T-helper 2 cell (primary cell): ENCODE data around the gene DNHD1.

Source experiments
- DNase-seq, 5 experiments: peaks; one replicate each; pipeline versions ENCODE4 v3.0.0 to v3.0.0-alpha.2; 2012 to 2022

Gene DNHD1

DNA sequence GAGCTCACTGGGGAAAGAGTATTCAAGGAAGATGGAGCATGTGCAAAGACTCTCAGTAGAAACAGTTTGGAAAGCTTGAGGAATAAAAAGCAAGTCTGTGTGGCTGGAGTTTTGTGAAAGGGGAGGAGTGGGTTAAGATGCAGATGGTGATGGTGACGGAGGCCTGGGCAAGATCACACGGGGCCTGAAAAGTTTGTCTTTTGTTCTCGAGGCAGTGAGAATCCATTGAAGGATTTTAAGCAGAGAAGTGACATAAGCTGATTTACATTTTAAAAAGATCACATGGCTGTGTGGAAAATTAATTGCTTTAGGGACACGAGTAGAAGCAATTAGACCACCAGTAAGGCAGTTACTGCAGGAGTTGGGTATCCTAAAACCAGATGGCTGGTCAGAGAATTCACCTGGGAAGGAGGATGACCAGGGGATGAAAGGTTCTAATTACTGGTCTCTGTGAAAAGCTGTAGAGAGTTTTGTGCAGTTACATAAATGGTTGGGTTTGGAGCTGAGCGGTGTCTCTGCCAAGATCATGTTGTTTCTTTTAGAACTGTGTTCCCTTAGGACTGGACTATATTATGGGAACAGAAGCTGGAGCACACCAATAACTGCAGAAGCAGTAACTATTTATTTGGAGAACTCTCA is 99.3 kb downstream of the DNHD1 start:
- DNase-seq: no peak

GRCh38 chr11:6598555-6598954 is 101.5 kb downstream of the DNHD1 start:
- no peak for DNase-seq

- DNase-seq: no peak
Measured at GRCh38 chr11:6599449-6599848, 102.4 kb downstream of the DNHD1 start.

DNA sequence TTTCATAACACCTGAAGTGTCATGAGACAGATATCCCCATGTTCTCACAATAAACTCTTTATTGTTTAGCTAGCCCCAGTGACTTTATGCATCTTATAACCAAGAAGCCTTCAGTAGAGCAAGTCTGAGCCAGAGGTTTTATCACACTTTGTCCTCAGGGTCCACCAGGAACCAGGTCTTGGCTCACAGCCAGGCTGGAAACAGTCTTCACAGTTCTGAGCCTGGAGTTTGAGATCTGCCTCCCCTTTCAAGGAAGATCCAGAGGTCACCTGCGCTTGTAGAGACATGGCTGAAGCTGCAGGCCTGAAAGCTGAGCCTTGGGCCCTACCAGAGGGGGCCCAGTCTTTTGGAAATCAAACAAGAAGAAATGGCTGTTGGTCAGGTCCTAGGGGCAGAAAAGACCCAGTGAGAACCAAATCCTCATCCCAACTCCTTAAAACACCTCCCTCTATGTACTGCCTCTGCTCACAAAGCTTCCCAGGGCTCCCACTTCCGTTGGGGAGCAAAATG is 102.9 kb downstream of the DNHD1 start:
- no peak for DNase-seq

DNA sequence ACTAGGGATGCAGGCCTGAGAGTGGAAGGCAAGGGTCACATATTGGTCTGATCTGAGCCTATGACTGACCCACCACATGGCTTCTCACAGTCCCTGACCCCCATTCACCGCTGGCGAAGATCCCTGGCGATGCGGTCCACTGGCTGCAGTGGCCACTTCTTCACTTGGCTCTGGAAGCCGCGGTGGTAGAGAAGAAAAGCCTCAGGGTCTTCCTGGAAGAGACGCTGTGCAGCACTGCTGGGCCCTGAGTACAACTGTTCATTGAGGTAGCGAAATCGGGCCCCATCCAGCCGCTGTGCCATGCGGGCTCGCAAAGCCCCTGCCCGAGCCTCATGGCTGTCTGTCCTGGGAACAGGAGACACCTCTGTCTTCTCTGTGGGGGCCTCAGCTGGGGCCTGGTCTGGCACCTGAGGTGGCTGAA is 104.0 kb downstream of the DNHD1 start:
- DNase-seq: no peak

DNA sequence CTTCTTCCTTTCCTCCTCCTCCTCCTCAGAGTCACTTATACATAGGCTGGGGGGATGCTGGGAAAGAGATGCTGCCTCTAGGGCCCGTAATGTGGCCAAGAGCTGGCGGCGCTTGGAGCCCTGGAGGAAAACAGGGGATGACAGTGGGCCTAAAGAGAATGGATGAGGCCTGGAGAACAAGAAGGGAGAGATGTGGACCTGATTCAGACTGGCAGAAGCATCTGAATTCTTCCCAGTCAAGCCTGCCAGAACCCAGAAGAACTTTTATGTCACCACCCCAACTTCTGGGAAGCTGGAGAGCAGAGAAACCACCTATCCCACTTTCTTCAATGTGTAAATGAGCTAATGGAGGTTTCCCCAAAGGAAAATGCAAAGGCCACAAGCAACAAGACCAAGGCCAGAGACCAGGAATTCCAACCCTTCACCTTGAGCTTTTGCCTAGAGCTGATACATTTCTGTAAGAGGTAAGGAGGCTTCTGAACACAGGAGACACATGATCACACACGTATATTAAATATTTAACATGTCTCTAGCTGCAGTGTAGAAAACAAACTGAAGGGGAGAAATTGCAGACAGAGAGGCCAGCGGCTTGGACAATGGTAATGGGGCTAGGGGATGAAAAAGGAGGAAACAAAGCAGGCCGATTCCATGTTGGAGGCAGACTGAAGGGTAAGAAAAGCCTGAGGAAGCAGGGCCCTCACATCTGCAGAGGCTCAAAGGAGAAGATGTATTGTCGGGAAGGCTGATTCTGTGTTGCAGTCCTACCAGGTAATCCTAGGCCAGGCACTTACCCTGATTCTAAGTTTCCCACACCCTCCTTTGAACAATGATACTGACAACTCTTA is 105.2 kb downstream of the DNHD1 start:
- peak in 1 of 5 experiments; percentile 26 for DNase-seq

- peak; percentile 64 to 93 (median 78) for DNase-seq
Measured at GRCh38 chr11:6603287-6604080, 106.4 kb downstream of the DNHD1 start, which contains the start of the genes ILK and RRP8. ILK (plus strand) TSS chr11:6603774; CDS start chr11:6604272, 498 bp downstream. RRP8 (minus strand) TSS chr11:6603616; CDS start chr11:6603502, 114 bp downstream.

GRCh38 chr11:6604081-6604626 is 107.1 kb downstream of the DNHD1 start:
- peak in 3 of 5 experiments; percentile 30 to 80 (median 33) for DNase-seq

GRCh38 chr11:6604790-6605189 is 107.7 kb downstream of the DNHD1 start:
- no peak for DNase-seq

- DNase-seq: peak in 2 of 5 experiments; percentile 42 to 74
Measured at GRCh38 chr11:6606471-6607189, 109.5 kb downstream of the DNHD1 start.

DNA sequence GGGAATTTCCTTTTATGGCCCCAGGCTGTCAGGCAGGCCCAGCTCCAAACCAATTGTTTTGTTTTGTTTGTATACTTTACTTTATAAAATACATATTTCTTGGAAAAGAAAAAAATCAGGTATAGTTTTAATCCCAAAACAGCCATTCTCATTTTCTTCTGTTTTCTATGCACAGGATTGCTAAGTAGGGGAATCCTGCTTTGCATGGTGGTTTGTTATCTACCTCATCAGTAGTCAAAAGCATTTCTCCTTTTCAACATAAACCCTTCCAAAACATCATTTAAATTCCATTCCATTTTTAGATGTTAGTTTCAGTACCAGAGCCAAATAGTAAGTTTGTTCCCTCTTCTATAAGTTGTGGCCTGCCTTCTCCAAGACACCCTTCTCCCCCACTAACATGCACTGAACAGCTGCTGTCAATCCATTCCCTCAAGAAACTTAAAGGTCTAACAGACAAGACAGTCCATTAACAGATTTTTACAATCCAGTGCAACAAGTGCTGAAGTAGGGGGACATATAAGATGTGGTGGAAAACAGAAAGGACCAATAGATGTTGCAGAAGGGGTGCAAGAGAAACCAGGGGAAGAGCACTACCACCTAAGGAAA is 110.2 kb downstream of the DNHD1 start:
- peak in 1 of 5 experiments; percentile 54 for DNase-seq

DNA sequence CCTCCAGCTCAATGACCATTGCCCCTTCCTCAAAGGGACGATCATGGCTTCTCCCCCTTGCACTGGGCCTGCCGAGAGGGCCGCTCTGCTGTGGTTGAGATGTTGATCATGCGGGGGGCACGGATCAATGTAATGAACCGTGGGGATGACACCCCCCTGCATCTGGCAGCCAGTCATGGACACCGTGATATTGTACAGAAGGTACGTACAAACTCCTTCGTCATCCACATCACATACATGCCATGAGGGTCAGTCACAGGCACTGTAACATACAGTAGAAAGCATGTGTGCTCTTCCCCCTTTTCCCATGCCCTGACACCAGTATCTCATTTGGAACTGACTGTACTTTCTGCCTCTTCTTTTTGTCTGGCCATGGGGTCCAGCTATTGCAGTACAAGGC is 110.9 kb downstream of the DNHD1 start:
- DNase-seq: no peak

DNA sequence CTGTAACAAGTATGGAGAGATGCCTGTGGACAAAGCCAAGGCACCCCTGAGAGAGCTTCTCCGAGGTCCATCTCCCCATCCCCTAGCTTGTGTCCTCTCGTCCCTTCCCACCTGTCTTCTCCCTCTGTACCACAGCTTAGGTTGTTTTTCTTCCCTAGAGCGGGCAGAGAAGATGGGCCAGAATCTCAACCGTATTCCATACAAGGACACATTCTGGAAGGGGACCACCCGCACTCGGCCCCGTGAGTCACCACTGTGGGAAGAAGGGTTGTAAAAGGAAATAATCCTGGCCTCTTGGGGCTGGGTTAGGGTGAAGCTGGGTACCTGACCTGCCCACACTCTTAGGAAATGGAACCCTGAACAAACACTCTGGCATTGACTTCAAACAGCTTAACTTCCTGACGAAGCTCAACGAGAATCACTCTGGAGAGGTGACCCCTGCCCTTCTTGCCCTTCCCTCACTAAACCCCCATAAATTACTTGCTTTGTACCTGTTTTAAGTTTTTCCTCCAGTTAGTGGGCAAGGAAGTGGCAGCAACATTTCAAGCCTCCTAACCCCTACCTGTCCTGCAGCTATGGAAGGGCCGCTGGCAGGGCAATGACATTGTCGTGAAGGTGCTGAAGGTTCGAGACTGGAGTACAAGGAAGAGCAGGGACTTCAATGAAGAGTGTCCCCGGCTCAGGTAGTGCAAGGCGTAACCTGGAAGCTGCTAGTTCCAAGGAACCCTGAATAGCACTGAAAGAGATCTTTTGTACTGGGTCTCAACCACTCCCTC is 111.8 kb downstream of the DNHD1 start:
- no peak for DNase-seq

DNA sequence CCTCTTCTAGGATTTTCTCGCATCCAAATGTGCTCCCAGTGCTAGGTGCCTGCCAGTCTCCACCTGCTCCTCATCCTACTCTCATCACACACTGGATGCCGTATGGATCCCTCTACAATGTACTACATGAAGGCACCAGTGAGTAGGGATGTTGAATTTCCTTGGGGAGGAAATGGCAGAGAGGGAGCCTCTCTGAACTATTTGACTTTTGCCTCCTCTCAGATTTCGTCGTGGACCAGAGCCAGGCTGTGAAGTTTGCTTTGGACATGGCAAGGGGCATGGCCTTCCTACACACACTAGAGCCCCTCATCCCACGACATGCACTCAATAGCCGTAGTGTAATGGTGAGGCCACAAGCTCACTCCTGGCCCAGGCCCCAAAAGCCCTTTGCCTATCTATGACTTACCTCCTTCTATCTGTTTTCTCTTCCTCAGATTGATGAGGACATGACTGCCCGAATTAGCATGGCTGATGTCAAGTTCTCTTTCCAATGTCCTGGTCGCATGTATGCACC is 112.5 kb downstream of the DNHD1 start:
- DNase-seq: no peak

- DNase-seq: no peak
Measured at GRCh38 chr11:6610591-6610990, 113.5 kb downstream of the DNHD1 start.

GRCh38 chr11:6611092-6611962 is 114.2 kb downstream of the DNHD1 start:
- peak in 1 of 5 experiments; percentile 19 for DNase-seq

DNA sequence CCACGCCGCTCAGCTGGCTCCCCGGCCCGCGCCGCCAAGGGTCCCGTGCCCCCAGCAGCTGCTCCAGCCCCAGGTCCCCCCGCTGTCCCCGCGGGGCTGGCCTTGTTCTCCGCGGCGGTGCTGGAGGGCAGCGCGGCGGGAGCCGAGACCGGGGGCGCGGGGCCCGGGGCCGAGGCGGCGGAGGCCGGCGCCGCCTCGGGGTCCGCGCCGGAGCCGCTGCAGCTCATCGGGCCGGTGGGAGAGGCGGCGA is 114.8 kb downstream of the DNHD1 start:
- peak in 1 of 5 experiments; percentile 38 for DNase-seq

- DNase-seq: peak; percentile 89 to 97 (median 95)
Measured at GRCh38 chr11:6612213-6613041, 115.3 kb downstream of the DNHD1 start, which contains the start of gene TAF10. TAF10 (minus strand) TSS chr11:6612216; CDS start chr11:6612189, 27 bp downstream.
